Cardiac fibroblast (primary cell): Measurements from ENCODE around the gene PMM1.
"Not testable (repeated sequence)": the region's sequence is repeated elsewhere in the genome, so short reads cannot be mapped to it uniquely, and the experiment has no call there.

Source experiments
- DNase-seq, 2 donors: peaks; one replicate each; pipeline versions ENCODE4 v3.0.0 to v3.0.0-alpha.2; 2010; ENCODE audit warnings: low read depth in 2 of 2
- H3K4me3 ChIP-seq, 2 donors: replicated peaks in 1 of 2; 1 replicate in 1 of 2; 2 replicates in 1 of 2; pipeline ENCODE4 v1.5.1; 2011; ENCODE audit warnings: low read depth in 2 of 2, low read length in 2 of 2, mild to moderate bottlenecking in 2 of 2, moderate library complexity in 1 of 2
- TF ChIP-seq, protein P1 (sequence below): IDR thresholded peaks from one replicate; pipeline ENCODE4 v1.5.1; 2011; ENCODE audit warnings: low read depth, mild to moderate bottlenecking, low read length, inconsistent platforms

Gene PMM1

DNA sequence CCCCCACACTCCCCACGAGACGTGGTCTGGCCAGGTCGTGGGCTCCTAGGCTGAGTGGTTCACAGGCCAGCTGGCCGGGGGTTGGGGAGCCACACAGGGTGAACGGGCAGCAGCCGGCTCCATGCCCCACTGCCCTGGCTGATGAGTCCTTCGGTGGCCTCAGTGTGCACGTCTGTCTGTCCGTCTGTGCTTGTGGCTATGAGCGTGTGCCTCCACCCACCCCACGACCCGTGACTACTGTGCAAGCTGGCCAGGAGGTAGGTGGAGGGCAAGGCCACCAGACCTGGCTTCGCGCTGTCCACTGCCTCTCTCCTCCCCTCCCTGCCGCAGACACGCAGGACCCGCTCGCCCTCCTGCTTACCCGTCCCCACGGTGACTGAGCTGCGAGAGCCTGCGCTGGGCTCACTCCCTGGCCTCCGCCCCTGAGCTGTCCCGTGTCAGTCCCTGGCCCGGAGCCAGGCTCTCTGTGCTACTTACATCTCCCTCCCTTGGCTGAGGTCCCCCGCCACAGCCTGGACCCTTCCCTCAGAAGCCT lies 14.7 kb downstream of the PMM1 start:
- H3K4me3 ChIP-seq, result no peak overlapping the region
- TF ChIP-seq, protein P1, sequence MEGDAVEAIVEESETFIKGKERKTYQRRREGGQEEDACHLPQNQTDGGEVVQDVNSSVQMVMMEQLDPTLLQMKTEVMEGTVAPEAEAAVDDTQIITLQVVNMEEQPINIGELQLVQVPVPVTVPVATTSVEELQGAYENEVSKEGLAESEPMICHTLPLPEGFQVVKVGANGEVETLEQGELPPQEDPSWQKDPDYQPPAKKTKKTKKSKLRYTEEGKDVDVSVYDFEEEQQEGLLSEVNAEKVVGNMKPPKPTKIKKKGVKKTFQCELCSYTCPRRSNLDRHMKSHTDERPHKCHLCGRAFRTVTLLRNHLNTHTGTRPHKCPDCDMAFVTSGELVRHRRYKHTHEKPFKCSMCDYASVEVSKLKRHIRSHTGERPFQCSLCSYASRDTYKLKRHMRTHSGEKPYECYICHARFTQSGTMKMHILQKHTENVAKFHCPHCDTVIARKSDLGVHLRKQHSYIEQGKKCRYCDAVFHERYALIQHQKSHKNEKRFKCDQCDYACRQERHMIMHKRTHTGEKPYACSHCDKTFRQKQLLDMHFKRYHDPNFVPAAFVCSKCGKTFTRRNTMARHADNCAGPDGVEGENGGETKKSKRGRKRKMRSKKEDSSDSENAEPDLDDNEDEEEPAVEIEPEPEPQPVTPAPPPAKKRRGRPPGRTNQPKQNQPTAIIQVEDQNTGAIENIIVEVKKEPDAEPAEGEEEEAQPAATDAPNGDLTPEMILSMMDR, result no peak
- DNase-seq, result peak; percentile 33 to 49

DNA sequence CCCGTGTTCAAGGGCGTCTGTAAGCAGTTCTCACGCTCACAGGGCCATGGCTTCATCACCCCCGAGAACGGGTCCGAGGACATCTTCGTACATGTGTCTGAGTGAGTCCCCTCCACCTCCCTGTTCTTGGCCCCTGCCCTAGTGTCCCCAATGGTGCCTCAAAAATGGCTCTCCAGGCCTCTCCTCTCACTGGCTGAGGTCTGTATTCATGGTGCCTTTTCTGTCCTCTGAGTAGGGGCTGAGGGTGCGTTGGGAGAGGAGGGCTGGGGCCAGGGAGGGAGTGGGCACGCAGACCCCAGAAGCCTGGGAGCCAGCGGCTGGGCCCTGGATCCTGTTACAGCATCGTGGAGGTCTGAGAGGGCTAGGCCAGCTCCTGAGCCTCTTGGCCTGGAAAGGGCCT lies 16.0 kb downstream of the PMM1 start:
- TF ChIP-seq, protein P1, result no peak
- H3K4me3 ChIP-seq, result no peak overlapping the region
- no peak for DNase-seq

DNA sequence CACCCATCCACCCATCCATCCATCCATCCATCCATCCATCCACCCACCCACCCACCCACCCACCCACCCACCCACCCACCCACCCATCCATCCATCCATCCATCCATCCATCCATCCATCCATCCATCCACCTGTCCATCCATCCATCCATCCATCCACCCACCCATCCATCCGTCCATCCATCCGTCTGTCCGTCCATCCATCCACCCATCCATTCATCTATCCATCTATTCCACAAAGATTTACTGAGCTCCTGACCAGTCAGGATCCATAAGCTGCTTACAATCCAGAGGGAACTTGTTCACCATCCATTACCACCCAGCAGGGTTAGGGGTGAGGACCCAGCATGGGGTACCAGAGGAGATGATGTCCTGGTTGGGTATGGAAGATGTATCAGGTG lies 17.3 kb downstream of the PMM1 start:
- H3K4me3 ChIP-seq, DNase-seq: not testable (repeated sequence)

DNA sequence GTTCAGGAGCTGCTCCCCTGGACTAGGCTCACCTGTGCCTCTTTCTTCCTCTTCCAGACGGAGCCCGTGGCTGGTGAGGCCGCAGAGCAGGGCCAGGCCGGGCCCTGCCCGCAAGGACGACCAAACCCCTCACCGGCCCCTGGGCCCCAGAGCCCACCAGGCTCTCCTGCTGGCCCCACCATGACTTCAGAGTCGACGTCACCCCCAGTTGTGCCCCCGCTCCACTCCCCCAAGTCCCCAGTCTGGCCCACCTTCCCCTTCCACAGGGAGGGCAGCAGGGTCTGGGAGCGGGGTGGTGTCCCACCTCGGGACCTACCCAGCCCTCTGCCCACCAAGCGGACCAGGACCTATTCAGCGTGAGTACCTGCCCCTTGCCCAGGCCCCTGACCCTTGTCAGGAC lies 17.9 kb downstream of the PMM1 start:
- no peak for DNase-seq
- TF ChIP-seq, protein P1, result no peak

DNA sequence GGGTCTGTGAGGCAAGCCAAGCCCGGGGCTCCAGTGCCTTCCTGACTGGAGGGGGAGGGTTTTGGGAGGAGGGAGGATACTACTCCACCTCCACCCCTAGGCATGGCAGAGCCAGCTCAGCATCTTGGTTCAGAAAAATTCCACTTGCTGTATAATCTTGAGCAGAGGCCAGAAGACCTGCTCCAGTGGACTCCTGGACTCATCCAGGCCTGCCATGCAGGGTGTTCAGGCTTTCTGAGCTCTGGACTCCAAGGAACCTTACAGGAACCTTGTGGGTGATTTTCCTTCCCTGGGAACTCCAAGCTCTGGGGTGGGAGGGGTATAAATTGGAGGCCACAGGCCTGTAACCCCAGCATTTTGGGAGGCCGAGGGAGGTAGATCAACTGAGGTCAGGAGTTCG lies 19.4 kb downstream of the PMM1 start:
- no peak overlapping the region for H3K4me3 ChIP-seq
- TF ChIP-seq, protein P1, result no peak
- DNase-seq, result no peak

More for the DNA sequence above, 17.9 kb downstream of the PMM1 start:
- no peak overlapping the region for H3K4me3 ChIP-seq

DNA sequence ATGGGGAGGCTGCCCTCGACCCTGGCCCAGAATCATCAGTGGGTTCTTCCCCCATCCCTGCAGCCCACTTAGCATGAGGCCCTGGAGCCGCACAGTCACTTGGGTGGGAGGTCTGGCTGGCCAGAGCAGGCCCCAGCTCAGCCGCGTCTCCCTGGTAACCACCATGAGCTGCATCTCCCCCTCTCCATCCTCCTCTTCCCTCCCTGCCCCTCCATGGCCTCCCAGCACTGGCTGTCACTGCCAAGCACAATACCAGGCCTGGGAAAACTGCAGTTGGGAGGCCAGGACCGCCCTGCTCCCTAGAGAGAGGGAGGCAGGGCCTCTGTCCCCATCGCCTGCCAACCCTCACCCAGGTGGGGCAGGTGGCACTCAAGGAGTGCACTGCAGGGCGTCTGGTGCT lies 20.8 kb downstream of the PMM1 start:
- H3K4me3 ChIP-seq, result no peak overlapping the region
- TF ChIP-seq, protein P1, result no peak
- no peak for DNase-seq

DNA sequence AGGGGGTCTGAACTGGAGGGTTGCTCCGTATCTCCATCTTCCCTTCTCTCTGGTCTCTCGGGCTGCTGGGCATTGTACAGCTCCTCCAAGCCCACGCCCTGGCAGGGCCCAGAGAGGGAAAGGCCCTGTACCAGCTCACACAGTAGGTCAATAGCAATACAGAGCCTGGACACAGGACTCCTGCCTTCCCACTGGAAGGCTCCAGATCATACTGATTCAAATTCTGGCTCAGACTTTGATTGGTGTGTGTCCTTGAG lies 22.2 kb downstream of the PMM1 start:
- TF ChIP-seq, protein P1, result no peak
- no peak overlapping the region for H3K4me3 ChIP-seq
- no peak for DNase-seq
